Gastrocnemius medialis (tissue), 4 donors: ENCODE data around the gene NTN3.

Experiments
- CTCF ChIP-seq, 5 experiments: fragments of 450-650 bp in 3 of 5; fragments of 200-600 bp in 2 of 5; sonication (generic) in 2 of 5; IDR thresholded peaks in 4 of 5; conservative IDR thresholded peaks in 1 of 5; 1 replicate in 4 of 5; 2 replicates in 1 of 5; pipeline ENCODE4 v1.5.1; 2016 to 2019; ENCODE audit warnings: antibody characterized with exemption in 5 of 5, mild to moderate bottlenecking in 3 of 5, moderate library complexity in 3 of 5
- POLR2A ChIP-seq, 2 donors: fragments of 450-650 bp; IDR thresholded peaks; one replicate each; pipeline ENCODE4 v1.6.1; 2017; ENCODE audit warnings: antibody characterized with exemption in 2 of 2, mild to moderate bottlenecking in 2 of 2, moderate library complexity in 2 of 2

GRCh38 chr16:2460391-2460713, 10.7 kb upstream of the NTN3 start:
- TF ChIP-seq POLR2A (IDR thresholded peaks at IDR 0.05) = no peak
- TF ChIP-seq CTCF (IDR thresholded peaks at IDR 0.05 in 4 of 5, conservative IDR thresholded peaks at IDR 0.05 in 1 of 5) = no peak
